GM12874 (cell line): ENCODE data around the gene RBM19.

ENCODE experiments used
- CTCF ChIP-seq: IDR thresholded peaks from 2 replicates; pipeline ENCODE4 v1.5.1; 2011; ENCODE audit warnings: low read depth, mild to moderate bottlenecking, control low read depth, low read length, moderate library complexity; ENCODE audit not compliant: insufficient read depth

The RBM19 gene

GRCh38 chr12:113827539-113828114 lies 138.5 kb downstream of the RBM19 start:
- no peak for TF ChIP-seq CTCF

- no peak for TF ChIP-seq CTCF
Measured at GRCh38 chr12:113826805-113827538, 139.2 kb downstream of the RBM19 start.

- no peak for TF ChIP-seq CTCF
Measured at GRCh38 chr12:113825705-113826104, 140.4 kb downstream of the RBM19 start.

- TF ChIP-seq CTCF, result no peak
Measured at GRCh38 chr12:113823816-113824215, 142.3 kb downstream of the RBM19 start.

GRCh38 chr12:113823016-113823415 lies 143.1 kb downstream of the RBM19 start:
- TF ChIP-seq CTCF, result no peak

GRCh38 chr12:113820842-113821241 lies 145.3 kb downstream of the RBM19 start:
- no peak for TF ChIP-seq CTCF

- no peak for TF ChIP-seq CTCF
Measured at GRCh38 chr12:113820309-113820708, 145.8 kb downstream of the RBM19 start.
